Hypothalamus (tissue), 51 donors: ENCODE results near the gene C11orf98.
"Not testable (repeated sequence)": the region's sequence is repeated elsewhere in the genome, so short reads cannot be mapped to it uniquely, and the experiment has no call there.

Experiments
- DNase-seq, 51 donors: peaks; one replicate each; lab custom pipeline; 2025; lab: John Stamatoyannopoulos, UW

The C11orf98 gene

GRCh38 chr11:62665075-62665598, at the start of gene C11orf98, which contains the start of gene CSKMT:
TSS of gene C11orf98 (minus strand) at chr11:62665210. CDS start at chr11:62665169, 41 bp downstream.
TSS of gene CSKMT (plus strand) at chr11:62665312. CDS start at chr11:62665880, 568 bp downstream.
- DNase-seq, result peak; percentile 64 to 98 (median 93)

DNA sequence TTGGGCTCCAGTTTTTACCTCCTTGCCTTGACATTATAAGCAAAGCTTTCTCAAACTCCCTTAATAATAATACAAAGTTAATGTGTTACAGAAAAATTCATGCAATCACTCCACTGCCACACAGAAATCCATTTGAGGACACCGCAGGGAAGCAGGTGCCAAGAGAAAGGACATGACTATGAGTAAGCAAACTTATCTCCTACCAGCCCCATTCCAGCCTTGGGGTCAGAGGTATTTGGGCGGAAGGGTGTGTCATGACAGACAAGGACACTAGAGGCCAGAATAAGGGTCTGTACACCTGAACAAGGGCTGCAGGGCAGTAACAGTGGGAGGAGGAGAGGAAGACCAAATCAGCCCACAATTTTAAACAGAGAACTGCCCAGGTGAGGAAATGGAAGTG, 48.3 kb upstream of the C11orf98 start:
- no peak for DNase-seq

- no peak for DNase-seq
Measured at GRCh38 chr11:62712861-62713260, 47.9 kb upstream of the C11orf98 start.

- no peak for DNase-seq
Measured at GRCh38 chr11:62712276-62712812, 47.3 kb upstream of the C11orf98 start.

DNA sequence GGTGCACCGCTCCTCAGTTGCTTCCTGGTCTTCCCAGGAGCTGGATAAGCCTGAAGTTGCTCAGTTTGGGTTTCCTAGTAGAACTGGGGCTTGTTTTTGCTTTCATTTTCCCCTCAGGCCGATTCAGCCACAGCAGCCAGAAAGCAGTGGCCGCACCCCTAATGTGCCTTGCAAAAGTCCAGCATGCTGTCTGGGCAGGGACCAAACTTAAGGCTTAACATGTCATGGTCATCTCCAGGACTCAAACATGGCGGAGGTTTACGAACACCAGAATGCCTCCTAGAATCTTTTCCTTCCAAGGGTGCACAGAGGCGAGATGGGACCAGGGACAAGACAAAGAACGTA, 45.0 kb upstream of the C11orf98 start:
- peak in 5 of 51 donors; percentile 40 to 67 (median 53) for DNase-seq

- peak; percentile 56 to 98 (median 93) for DNase-seq
Measured at GRCh38 chr11:62709247-62710000, 44.4 kb upstream of the C11orf98 start.

DNA sequence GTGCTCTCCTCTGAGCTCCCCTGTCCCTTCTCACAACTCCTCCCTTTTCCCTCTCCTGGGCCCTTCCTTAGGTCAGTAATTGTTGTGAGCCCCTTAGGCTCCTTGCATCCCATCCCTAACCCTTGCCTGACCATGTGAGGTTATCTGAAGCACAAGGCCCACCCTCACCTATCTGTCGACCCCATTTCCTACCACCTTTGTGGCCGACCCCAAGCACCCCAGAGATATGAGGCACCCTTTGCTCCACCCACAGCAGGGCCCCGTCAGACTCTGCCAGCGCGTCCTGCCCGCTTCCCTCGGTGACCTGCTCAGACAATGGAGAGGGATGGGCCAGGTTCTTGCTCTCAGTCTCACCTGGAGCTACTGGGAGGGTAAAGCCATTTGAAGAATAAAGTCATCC, 43.8 kb upstream of the C11orf98 start:
- DNase-seq, result no peak

DNA sequence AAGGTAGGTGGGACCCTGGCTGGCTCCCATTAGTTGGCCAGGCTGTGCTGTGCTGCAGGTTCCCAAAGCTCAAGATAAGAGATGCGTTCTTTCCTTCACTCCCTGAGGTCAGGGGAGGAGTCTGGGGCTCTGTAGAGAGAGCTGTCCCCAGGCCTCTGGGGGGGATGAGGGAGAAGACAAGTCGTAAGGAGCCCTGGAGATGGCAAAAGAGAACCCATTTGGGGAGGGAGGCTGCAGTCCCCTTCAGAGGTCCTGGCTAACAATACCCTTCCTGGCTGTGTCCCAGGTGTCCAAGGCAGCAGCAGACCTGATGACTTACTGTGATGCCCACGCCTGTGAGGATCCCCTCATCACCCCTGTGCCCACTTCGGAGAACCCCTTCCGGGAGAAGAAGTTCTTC, 43.4 kb upstream of the C11orf98 start:
- DNase-seq, result peak in 3 of 51 donors; percentile 11 to 33 (median 17)

DNA sequence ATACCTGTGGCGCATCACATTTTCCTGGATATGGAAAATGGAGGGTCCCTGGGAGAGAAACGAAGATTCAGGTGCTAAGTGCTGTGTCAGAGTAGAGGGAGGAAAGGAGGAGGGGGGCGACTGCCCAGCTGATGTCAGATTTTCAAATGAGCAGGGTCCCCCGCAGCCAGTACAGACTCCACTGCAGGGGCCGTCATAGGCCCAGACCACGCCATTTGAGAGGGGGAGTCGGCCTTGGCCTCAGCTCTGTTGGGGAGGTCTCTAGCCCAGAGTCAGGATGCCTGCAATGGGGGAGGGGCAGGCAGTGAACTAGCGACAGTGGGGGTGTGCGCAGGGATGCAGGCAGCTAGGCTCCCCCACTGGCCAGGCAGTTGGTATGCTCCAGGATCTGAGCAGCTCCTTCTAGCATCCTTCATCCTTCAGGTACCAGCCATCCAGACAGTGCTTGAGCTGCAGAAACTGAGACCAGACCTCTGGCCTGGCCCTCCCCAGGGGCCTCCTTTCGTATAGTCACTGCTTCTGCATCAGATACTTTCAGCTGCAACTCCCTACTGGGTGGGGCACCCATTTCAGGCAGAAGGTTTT, 42.4 kb upstream of the C11orf98 start, which contains the start of the genes BSCL2 and GNG3:
BSCL2 (minus strand) TSS at position 148 of the 585 bp plus-strand sequence. CDS start 229 bp downstream, outside the sequence.
GNG3 (plus strand) TSS at position 400 of the 585 bp plus-strand sequence. CDS start 620 bp downstream, outside the sequence.
- peak in 46 of 51 donors; percentile 8 to 91 (median 76) for DNase-seq

DNA sequence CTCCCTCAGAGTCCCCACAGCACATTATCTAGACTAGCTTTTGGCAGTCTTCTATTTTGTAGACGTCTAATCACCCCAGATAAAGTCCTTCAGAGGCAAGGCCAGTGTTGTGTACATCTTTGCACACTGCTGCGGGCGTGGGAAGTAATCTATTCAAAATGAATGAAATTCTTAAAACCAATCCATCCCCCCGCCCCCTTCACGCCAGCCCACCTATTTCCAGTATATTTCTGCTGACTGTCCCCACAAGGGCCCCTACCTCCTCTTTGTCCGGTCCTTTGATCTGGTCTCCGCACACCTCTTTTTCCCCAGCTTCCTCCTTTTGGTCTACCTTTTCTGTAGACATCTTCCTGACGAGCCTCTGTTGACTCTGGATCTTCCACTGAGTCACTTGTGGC, 41.8 kb upstream of the C11orf98 start:
- no peak for DNase-seq

DNA sequence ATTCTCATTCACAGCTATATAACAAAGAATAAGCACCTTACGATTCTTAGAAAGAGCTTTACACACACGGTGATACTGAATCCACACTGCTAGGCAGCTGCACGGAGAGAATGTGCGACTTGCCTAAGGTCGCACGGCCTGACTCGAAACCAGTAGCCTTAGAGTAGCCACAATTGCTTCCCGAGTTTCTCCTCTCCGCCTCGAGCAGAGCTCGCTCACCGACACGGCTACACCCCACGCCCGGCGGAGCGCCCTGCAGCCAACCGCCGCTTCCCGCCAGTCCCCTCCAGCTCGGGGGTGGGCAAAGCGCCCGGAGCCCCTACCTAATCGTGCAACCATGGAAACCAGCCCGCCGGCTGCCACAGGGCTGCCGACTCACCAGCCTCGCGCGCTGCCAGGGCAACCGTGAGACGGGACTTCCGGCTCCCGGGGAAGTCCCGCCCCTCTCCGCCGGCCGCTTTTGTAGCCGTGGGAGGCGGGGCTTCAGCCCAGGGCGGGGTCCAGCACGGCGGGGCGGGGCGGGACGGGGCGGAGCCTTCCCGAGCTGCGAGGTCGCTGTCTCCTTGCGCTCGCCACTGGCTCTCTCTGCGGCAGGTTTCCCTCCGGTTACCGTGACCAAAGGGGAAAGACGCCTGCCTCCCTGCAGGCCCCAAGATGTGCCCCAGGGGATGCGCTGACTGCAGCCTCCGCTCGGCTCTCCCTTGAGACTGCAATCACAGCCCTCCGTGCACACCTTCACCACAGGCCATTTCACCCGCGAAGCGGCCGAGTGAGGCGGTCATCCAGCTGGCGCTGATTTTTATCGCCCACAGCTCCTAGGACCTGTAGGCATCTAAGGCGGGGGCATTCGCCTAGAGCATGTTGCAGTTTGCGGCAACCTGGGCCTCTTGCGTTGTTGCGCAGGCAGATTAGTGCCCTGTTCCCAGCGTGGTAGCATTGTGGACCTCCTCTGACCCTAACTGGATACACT, 41.2 kb upstream of the C11orf98 start:
- peak; percentile 35 to 98 (median 93) for DNase-seq

DNA sequence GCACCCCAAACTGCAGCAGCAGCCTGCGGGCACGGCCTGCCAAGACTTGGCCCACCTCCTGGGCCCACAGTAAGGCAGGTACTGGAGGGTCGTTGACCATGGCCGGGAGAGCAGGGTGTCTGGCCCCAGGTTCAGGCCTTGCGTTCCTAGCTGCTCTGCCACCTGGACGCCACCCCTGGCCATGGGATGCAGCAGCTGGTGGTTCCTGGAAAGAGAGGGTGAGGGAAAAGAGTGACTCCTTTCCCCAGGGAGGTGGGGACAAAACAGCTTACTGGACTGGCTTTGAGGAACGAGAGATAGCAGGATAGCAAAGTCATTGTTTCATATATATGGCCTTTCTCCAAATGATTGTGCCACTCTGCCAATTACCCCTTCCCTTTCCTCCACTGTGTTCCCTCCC, 40.4 kb upstream of the C11orf98 start:
- no peak for DNase-seq

DNA sequence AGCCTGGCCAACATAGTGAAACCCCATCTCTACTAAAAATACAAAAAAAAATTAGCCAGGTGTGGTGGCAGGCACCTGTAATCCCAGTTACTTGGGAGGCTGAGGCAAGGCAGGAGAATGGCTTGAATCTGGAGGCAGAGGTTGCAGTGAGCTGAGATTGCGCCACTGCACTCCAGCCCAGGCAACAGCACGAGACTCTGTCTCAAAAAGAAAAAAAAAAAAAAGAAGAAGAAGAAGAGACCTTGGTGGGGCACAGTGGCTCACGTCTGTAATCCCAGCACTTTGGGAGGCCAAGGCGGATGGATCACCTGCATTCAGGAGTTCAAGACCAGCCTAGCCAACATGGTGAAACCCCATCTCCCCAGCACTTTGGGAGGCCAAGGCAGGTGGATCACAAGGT, 38.9 kb upstream of the C11orf98 start:
- DNase-seq, result not testable (repeated sequence)

- DNase-seq, result peak in 1 of 51 donors; percentile 7
Measured at GRCh38 chr11:62702246-62702645, 37.2 kb upstream of the C11orf98 start.

GRCh38 chr11:62694455-62695167, 29.6 kb upstream of the C11orf98 start:
- DNase-seq, result peak in 39 of 51 donors; percentile 7 to 77 (median 44)

- DNase-seq, result not testable (repeated sequence)
Measured at GRCh38 chr11:62693624-62694023, 28.6 kb upstream of the C11orf98 start.

- peak in 9 of 51 donors; percentile 3 to 42 (median 12) for DNase-seq
Measured at GRCh38 chr11:62689421-62690183, 24.6 kb upstream of the C11orf98 start, which contains the start of gene LRRN4CL. TSS of gene LRRN4CL (minus strand) at chr11:62689530. CDS start at chr11:62688508, 1,022 bp downstream.

GRCh38 chr11:62688491-62688890, 23.5 kb upstream of the C11orf98 start:
- no peak for DNase-seq
